ENCODE measurements around the gene CREG1. TPM values are rescaled to one million over a fixed set of nuclear protein-coding genes. Genes with fewer than 3 reads are reported as not detected.

Gene CREG1
- total and polyA plus RNA-seq, 2 of the 8 experiments (the other 6 are each of a cell fraction or from before 2014, with no cell fraction given): 29.8 to 30.1 TPM

- ChIA-PET CTCF (ENCODE audit: partially characterized antibody) (interaction anchor here (0.6 to 1.6 kb wide), 3 partner anchors 24 to 143 kb away, joined by 3 to 5 read pairs (median 3); no protein-coding TSS in a partner anchor), POLR2A (ENCODE audit: partially characterized antibody) (no interaction called here)
- H3K18ac ChIP-seq (ENCODE audit: extremely low read depth, low read length): no peak overlapping the region
- H2BK20ac ChIP-seq (ENCODE audit: low read length): no peak overlapping the region
- no peak overlapping the region for H4K91ac ChIP-seq (replicated peaks; ENCODE audit: insufficient read length, low read length)
- no peak overlapping the region for H2AK5ac ChIP-seq (ENCODE audit: low read depth, low read length)
- H3K79me1 ChIP-seq (ENCODE audit: low read depth, low read length): no peaks in the 10 kb centered on the region
- H3K27me3 ChIP-seq (replicated peaks in 1 of 4; ENCODE audit: control insufficient read depth in 3 of 4, extremely low read depth in 1 of 4, insufficient read depth in 3 of 4, low read length in 3 of 4): no peaks in the 10 kb centered on the region
- H4K8ac ChIP-seq (ENCODE audit: extremely low read depth, insufficient read depth, low read length): no peak overlapping the region
- H3K36me3 ChIP-seq (ENCODE audit: control insufficient read depth in 2 of 4, insufficient read depth in 4 of 4, low read length in 3 of 4): no peaks in the 10 kb centered on the region
- H3K14ac ChIP-seq (ENCODE audit: insufficient read length): no peak overlapping the region
- no peak overlapping the region for H3K27ac ChIP-seq (ENCODE audit: low read depth, low read length)
- H3K4ac ChIP-seq (replicated peaks; ENCODE audit: insufficient read length, low read depth, low read length): no peak overlapping the region
- DNase-seq (ENCODE audit: low read depth in 1 of 2, low spot score in 2 of 2) (peak in 1 of 2 experiments; percentile 31), FAIRE-seq (no peak)
- no peak overlapping the region for H3K4me3 ChIP-seq (ENCODE audit: extremely low read depth in 1 of 4, insufficient read depth in 2 of 4, low read depth in 3 of 4, low read length in 4 of 4)
- H2BK15ac ChIP-seq (ENCODE audit: low read length): no peak overlapping the region
- no peaks in the 10 kb centered on the region for H4K20me1 ChIP-seq (replicated peaks in 1 of 2; ENCODE audit: control insufficient read depth in 1 of 2, insufficient read depth in 2 of 2, low read length in 2 of 2)
- H3K4me2 ChIP-seq (ENCODE audit: insufficient read depth in 1 of 2, low read depth in 2 of 2, low read length in 2 of 2): no peak overlapping the region
- no peaks in the 10 kb centered on the region for H3K23me2 ChIP-seq (ENCODE audit: low read depth, low read length)
- no peak overlapping the region for H3K23ac ChIP-seq (ENCODE audit: insufficient read length)
- no peak overlapping the region for H3K56ac ChIP-seq (replicated peaks; ENCODE audit: insufficient read length, low read depth, low read length)
- H2BK120ac ChIP-seq (replicated peaks; ENCODE audit: low read depth, low read length): no peak overlapping the region
- H2AFZ ChIP-seq (ENCODE audit: low read length): no peak overlapping the region
- H3K79me2 ChIP-seq (ENCODE audit: control insufficient read depth in 1 of 2, insufficient read depth in 2 of 2, low read length in 2 of 2): no peaks in the 10 kb centered on the region
- WGBS, 2 experiments (ENCODE audit: extremely low coverage in 1 of 2, insufficient coverage in 1 of 2, insufficient read length in 1 of 2, insufficient replicate concordance in 2 of 2, low coverage in 1 of 2, low lambda C conversion rate in 2 of 2, missing lambda C conversion rate in 1 of 2): 92% methylated on average over 8 of the region's 8 CpGs; no CpG with 5 or more reads in 1 of the 2 experiments
- no peaks in the 10 kb centered on the region for H3K9me3 ChIP-seq (ENCODE audit: insufficient read depth in 2 of 2, low read depth in 1 of 2, low read length in 1 of 2)
- H4K5ac ChIP-seq (ENCODE audit: insufficient read length, low read depth, low read length): no peak overlapping the region
- no peak overlapping the region for H2BK12ac ChIP-seq (ENCODE audit: low read depth, low read length)
- TF ChIP-seq NRF1 (IDR thresholded peaks at IDR 0.05; ENCODE audit: low read depth, low read length) (no peak), TCF12 (IDR thresholded peaks at IDR 0.05; ENCODE audit: low read depth, low read length) (no peak), TBP (IDR thresholded peaks at IDR 0.05; ENCODE audit: low read depth, low read length) (no peak)
- H2BK5ac ChIP-seq (ENCODE audit: low read depth, low read length): no peak overlapping the region
- no peak overlapping the region for H3K9ac ChIP-seq (replicated peaks in 1 of 4; ENCODE audit: extremely low read depth in 1 of 4, low read depth in 3 of 4, low read length in 3 of 4)
- peaks cover 0 to 6% (median 1%) of the 10 kb centered on the region in 4 experiments; a peak in 2 of 7 replicates for H3K4me1 ChIP-seq (replicated peaks in 1 of 4; ENCODE audit: control insufficient read depth in 3 of 4, insufficient read depth in 4 of 4, low read length in 3 of 4)
Observed at GRCh38 chr1:167509587-167509986, 44.0 kb downstream of the CREG1 start.

Measured in H1 (cell line).